ENCODE data around the gene PCNX2.
A peak's percentile ranks its signal among the peaks of the same experiment; 100 is the strongest.

The PCNX2 gene

DNA sequence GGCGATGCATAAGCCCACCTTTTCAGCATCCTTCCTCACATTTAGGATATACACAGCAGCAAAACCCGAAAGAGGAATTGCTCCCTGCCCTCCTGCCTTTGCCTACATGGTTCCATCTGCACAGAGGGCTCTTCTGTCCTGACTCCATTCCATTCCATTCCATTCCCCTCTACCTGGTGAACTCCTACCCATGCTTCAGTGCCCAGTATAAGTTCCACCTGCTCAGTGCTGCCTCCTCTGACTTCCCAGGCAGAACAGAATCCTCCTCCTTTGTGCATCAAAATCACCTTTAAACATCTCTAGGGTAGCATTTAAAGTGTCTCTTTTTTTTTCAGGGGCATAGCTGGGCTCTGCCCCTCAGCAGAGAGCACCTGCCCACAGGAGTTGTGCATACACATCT lies 112.9 kb downstream of the PCNX2 start:
- TF ChIP-seq ZFX (IDR thresholded peaks at IDR 0.05; ENCODE audit: borderline replicate concordance) (no peak), CTCF (IDR thresholded peaks at IDR 0.05) (no peak)

DNA sequence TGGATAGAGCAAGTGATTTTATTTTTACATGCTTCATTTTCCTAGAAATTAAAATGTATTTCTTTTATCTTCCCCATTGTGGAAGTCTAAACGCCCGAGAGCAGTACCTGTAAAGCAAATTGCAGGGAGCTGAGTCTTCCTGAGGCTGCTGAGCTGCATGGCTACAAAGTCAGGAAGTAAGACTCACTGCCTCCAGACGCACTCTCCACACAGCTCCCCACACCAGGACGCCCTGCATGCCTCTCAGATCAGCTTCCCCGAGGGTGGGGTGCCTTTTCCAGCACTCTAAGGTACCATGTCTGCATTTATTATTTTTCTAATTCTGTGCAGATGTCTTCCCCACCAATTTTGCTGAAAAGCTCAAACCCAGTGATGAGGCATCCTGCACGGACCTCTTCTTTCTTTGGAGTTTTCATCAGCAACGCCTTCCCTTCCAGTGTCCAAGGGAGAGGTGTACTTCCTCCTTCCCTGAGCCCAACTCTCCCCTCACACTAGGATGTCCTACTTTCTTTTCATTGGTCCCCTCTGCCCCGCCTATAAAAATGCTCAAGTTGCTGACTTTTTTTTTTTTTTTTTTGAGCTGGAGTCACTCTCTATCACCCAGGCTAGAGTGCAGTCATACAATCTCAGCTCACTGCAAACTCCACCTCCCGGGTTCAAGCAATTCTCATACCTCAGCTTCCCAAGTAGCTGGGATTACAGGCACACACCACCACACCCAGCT lies 114.7 kb downstream of the PCNX2 start:
- H3K27ac ChIP-seq, result no peak overlapping the region
- TF ChIP-seq ZFX (IDR thresholded peaks at IDR 0.05; ENCODE audit: borderline replicate concordance) (no peak), CTCF (IDR thresholded peaks at IDR 0.05) (no peak)

More for the DNA sequence above, 112.9 kb downstream of the PCNX2 start:
- no peak overlapping the region for H3K27ac ChIP-seq

- peak overlapping the region; percentile 3; the same call in 1 of the 2 replicates for H3K27ac ChIP-seq
Measured at GRCh38 chr1:233179638-233180037, 115.9 kb downstream of the PCNX2 start.

DNA sequence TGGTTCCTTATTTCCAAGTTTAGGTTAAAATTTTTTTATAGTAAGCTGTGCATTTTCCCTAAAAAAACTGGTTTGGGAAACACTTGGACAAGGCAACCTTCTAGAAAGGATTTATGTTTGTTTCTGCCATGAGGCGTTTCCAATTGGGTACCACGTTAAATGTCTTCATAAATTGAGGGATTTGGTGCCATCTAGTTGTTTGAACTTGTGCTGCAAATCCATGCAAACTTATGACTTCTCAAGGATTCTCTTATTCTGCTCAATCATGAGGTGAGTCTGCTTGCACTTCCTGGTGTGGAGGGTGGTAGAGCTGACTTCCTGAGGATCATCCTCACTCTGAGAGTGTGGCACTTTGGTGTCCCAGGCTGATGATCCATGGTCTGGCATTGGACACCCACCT lies 123.3 kb downstream of the PCNX2 start:
- H3K27ac ChIP-seq, result no peak overlapping the region
- TF ChIP-seq ZFX (IDR thresholded peaks at IDR 0.05; ENCODE audit: borderline replicate concordance) (no peak), CTCF (IDR thresholded peaks at IDR 0.05) (no peak)

- TF ChIP-seq ZFX (IDR thresholded peaks at IDR 0.05; ENCODE audit: borderline replicate concordance) (no peak), CTCF (IDR thresholded peaks at IDR 0.05) (no peak)
- no peak overlapping the region for H3K27ac ChIP-seq
Measured at GRCh38 chr1:233170741-233171140, 124.8 kb downstream of the PCNX2 start.

DNA sequence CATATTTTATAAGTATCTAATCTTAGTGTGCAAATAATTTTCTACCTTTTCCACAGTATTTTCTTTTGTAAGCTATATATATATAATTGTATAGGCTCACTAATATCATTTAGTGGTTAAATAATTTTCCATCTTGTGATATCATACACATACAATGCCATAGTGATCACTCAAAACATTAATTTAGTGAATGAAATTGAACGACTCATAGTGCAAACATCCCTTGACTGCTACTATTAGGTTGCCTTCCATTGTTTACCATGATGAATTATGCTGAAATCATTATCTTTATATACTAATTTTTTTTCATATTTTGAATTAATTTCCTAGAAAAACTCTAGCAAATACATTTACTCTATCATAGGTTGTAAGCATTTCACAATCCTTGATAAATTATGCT lies 127.1 kb downstream of the PCNX2 start:
- H3K27ac ChIP-seq, result no peak overlapping the region
- no peak for TF ChIP-seq CTCF (IDR thresholded peaks at IDR 0.05)
- no peak for TF ChIP-seq ZFX (IDR thresholded peaks at IDR 0.05; ENCODE audit: borderline replicate concordance)

DNA sequence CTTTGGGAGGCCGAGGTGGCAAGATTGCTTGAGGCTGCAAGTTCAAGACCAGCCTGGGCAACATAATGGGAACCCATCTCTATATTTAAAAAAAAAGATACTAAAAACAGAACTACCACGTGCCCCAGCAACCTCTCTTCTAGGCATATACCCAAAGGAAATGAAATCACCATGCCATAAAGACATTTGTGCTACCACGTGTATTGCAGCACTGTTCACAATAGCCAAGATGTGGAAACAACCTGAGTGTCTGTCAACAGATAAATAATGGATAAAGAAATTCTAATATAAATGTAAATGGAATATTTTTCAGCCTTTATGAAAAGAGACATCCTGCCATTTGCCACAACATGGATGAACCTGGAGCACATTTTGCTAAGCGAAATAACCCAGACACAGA lies 128.6 kb downstream of the PCNX2 start:
- H3K27ac ChIP-seq, result no peak overlapping the region
- TF ChIP-seq ZFX (IDR thresholded peaks at IDR 0.05; ENCODE audit: borderline replicate concordance), result no peak
- TF ChIP-seq CTCF (IDR thresholded peaks at IDR 0.05), result no peak

DNA sequence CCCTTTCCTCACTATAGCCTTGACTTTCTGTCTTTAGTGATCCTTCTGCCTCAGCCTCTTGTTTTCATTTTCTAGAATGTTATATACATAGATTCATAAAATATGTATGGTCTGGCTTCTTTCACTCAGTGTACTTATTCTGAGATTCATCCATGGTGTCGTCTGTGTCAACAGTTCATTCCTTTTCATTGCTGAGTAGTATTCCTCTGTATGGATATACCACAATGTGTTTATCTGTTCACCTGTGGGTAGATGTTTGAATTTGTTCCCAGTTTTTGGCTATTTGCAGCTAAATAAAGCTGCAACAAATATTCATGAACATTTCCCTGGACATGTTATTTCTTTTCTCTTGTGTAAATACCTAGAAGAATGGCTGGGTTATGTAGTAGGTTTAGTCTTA lies 131.8 kb downstream of the PCNX2 start:
- H3K27ac ChIP-seq, result no peak overlapping the region
- TF ChIP-seq CTCF (IDR thresholded peaks at IDR 0.05) (no peak), ZFX (IDR thresholded peaks at IDR 0.05; ENCODE audit: borderline replicate concordance) (no peak)

Measured in 22Rv1 (cell line).